Measurements from ENCODE around the gene APAF1.

APAF1 gene

DNA sequence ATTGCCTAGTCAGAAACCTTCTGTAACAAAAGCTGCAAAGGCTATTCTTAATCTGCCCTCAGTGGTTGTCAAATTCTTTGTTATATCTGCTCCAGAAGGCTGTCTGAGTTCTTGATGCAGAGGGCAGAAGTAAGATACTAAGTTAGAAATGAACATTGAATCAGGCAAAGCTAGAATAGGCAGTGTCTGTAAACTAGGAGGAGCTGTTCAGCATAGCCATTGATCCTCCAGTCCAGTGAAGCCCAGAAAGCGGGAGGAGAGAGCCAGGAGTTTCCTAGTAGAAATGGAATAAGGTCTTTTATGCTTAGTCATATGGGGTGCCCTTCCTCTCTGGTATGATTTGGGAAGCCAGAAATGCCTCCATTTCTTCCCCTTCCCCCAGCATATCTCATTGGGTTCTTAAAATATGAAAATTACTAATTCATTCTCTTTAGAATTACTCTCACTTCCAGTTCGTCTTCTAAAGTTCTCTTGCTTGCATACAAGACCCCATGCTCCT is 76.2 kb downstream of the APAF1 start:
- ChIA-PET POLR2A (ENCODE audit: low non-redundant PET) (no interaction called here), CTCF (no interaction called here)
- DNase-seq (ENCODE audit: low spot score) = no peak
- H3K27ac ChIP-seq = no peak overlapping the region
- TF ChIP-seq, protein P1, sequence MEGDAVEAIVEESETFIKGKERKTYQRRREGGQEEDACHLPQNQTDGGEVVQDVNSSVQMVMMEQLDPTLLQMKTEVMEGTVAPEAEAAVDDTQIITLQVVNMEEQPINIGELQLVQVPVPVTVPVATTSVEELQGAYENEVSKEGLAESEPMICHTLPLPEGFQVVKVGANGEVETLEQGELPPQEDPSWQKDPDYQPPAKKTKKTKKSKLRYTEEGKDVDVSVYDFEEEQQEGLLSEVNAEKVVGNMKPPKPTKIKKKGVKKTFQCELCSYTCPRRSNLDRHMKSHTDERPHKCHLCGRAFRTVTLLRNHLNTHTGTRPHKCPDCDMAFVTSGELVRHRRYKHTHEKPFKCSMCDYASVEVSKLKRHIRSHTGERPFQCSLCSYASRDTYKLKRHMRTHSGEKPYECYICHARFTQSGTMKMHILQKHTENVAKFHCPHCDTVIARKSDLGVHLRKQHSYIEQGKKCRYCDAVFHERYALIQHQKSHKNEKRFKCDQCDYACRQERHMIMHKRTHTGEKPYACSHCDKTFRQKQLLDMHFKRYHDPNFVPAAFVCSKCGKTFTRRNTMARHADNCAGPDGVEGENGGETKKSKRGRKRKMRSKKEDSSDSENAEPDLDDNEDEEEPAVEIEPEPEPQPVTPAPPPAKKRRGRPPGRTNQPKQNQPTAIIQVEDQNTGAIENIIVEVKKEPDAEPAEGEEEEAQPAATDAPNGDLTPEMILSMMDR (conservative IDR thresholded peaks at IDR 0.05; ENCODE audit: low read depth) = no peak

DNA sequence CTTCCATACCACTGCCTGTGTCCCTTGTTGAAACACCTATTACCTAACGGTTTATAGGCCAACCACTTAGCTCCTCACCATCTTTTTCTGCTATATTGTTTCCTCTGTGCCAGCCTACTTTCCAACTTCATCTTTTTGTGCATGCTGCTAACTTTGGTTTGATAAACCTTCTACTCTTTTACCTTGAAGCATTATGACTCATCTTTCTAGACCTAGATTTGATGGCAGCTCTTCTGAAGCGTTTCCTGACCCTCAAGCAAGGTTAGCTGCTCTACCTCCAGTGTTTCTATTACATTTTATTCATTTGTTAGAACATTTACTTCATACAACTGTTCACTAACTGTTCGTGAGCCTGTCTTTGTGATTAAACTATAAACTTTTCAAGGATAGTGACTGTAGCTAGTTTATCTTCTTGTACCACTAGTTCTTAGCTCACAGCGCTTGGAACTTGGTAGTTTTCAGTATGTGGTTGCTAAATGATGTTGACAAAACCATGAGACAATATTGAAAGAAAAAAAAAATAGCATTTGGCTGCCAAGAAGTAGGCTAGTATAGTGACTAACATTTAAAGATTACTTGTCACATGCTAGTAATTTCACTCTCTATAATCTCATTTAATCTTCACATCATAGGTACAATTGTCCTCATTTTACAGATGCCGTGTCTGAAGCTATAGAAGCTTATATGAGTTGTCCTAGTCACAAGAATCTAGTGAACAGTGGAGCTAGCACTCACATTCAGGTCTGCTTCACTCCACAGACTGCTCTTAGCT is 79.5 kb downstream of the APAF1 start:
- ChIA-PET CTCF (no interaction called here), POLR2A (ENCODE audit: low non-redundant PET) (no interaction called here)
- DNase-seq (ENCODE audit: low spot score) = no peak
- no peak overlapping the region for H3K27ac ChIP-seq
- TF ChIP-seq, protein P1 (conservative IDR thresholded peaks at IDR 0.05; ENCODE audit: low read depth) = no peak

DNA sequence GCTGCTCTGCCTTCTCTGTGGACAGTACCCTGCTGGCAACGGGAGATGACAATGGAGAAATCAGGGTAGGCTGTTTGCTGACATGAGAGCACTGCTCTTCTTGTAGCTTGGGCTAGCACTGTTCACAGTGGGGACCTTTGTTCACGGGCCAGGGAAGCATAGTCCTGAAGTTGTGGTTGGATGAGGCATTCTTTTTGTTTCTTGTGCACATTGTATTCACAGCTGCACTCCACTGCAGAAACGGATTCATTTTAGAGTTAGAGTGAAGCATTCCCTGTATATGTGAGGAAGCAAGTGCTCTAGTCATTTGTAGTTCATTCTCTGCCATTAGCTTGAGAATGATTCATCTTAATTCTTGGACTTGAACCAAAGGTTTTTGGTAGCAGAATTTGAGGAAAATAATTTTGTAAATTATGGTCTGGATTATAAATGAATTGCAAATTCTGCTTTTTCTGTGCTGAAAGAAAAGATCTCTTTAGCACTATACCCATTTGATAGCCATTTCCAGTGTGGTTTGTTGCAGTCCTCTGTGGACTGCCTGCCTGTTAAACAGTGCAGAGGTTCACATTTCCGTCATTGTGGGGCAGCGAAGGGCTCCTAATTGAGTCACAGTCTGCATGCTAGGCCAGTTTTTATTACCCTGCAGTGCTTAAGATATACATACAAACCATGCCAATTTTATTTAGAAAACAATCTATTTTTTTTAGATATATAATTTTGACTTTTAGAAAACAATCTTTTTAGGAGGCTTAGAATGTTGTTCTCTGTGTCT is 80.6 kb downstream of the APAF1 start:
- CTCF ChIA-PET = interaction anchor here (0.6 kb wide), 1 partner anchor 1370 kb away, joined by 3 read pairs; no protein-coding TSS in a partner anchor
- POLR2A ChIA-PET (ENCODE audit: low non-redundant PET) = no interaction called here
- TF ChIP-seq, protein P1 (conservative IDR thresholded peaks at IDR 0.05; ENCODE audit: low read depth) = peak; percentile 16; the same call in 1 of the 2 replicates
- DNase-seq (ENCODE audit: low spot score) = peak; percentile 57
- H3K27ac ChIP-seq = no peak overlapping the region

DNA sequence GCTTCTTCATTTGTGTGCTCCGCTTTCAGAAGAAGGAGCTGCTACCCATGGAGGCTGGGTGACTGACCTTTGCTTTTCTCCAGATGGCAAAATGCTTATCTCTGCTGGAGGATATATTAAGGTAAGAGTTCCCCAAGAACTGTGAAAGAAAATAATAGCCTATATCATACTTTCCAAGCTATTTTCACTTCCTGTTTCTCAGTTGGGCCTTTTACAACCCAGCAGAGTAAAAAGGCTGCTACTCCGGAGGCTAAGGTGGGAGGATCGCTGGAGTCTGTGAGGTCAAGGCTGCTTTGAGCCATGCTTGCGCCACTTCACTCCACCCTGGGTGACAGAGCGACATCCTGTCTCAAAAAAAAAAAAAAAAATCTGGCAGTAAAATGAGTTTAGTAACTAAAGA is 82.1 kb downstream of the APAF1 start:
- DNase-seq (ENCODE audit: low spot score) = no peak
- ChIA-PET CTCF (no interaction called here), POLR2A (ENCODE audit: low non-redundant PET) (no interaction called here)
- TF ChIP-seq, protein P1 (conservative IDR thresholded peaks at IDR 0.05; ENCODE audit: low read depth) = no peak
- no peak overlapping the region for H3K27ac ChIP-seq

DNA sequence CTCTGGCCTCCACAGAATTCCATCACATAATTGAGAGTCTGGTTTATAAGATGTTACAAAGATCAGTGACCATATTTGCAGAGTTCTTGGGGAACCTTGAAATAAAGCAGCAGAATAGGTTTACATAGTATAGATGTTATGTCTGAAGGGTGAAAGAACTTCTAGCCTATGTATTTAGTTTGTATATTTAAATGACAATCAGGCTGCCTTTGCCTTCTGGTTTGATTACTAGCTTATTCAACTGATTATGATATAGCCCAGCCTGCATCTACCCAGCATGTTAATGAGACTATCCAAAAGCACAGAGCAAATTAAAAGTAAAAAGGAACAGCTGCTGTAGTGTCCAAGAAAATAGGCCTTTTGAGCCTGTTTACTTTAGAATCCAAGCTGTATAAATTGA is 85.3 kb downstream of the APAF1 start:
- CTCF ChIA-PET = no interaction called here
- no peak overlapping the region for H3K27ac ChIP-seq
- no peak for DNase-seq (ENCODE audit: low spot score)
- POLR2A ChIA-PET (ENCODE audit: low non-redundant PET) = no interaction called here
- TF ChIP-seq, protein P1 (conservative IDR thresholded peaks at IDR 0.05; ENCODE audit: low read depth) = no peak

DNA sequence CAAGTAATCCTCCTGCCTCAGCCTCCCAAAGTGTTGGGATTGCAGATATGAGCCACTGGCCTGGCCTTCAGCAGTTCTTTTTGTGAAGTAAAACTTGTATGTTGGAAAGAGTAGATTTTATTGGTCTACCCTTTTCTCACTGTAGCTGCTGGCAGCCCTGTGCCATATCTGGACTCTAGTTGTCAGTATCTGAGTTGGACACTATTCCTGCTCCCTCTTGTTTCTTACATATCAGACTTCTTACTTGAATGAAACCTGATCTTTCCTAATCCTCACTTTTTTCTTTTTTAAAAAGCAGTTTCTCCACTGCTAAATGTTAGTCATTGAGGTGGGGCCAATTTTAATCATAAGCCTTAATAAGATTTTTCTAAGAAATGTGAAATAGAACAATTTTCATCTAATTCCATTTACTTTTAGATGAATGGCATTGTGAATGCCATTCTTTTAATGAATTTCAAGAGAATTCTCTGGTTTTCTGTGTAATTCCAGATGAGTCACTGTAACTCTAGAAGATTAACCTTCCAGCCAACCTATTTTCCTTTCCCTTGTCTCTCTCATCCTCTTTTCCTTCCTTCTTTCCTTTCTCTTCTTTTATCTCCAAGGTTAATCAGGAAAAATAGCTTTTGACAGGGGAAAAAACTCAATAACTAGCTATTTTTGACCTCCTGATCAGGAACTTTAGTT is 88.7 kb downstream of the APAF1 start:
- H3K27ac ChIP-seq = no peak overlapping the region
- ChIA-PET CTCF (no interaction called here), POLR2A (ENCODE audit: low non-redundant PET) (no interaction called here)
- DNase-seq (ENCODE audit: low spot score) = no peak
- TF ChIP-seq, protein P1 (conservative IDR thresholded peaks at IDR 0.05; ENCODE audit: low read depth) = no peak

Measured in RWPE1 (cell line).